GM12878 (cell line): ENCODE measurements around the gene ATOSB. TPM values are rescaled to one million over a fixed set of nuclear protein-coding genes. Genes with fewer than 3 reads are reported as not detected.
A peak's percentile ranks its signal among the peaks of the same experiment; 100 is the strongest.

ENCODE experiments used
- ATAC-seq: fragments of 200-7000 bp; cut with Tn5 transposase; 3 replicates; pipeline ENCODE4 v1.9.1; 2020; ENCODE audit warnings: mild to moderate bottlenecking, moderate library complexity
- BruUV-seq: library from RNA; stranded (reverse); fragments of 400-500 nt; replicated peaks from 2 replicates; lab custom pipeline; 2021; lab: Mats Ljungman, UMichigan
- CTCF ChIA-PET: fragments of 300-600 bp; sonication (Branson Sonifier 250); formaldehyde crosslinking; extraction: SDS; loops from one replicate; lab custom pipeline; 2021; ENCODE audit warnings: inconsistent platforms; lab: Yijun Ruan, JAX
- POLR2A ChIA-PET: fragments of 350-600 bp; formaldehyde crosslinking; extraction: SDS; loops from one replicate; lab custom pipeline; 2021; ENCODE audit warnings: inconsistent platforms; lab: Charles Lee
- RAD21 ChIA-PET: fragments of 300-600 bp; sonication (Branson Sonifier 250); formaldehyde crosslinking; loops from one replicate; lab custom pipeline; 2023; ENCODE audit warnings: antibody characterized with exemption; ENCODE audit not compliant: unreplicated experiment; lab: Charles Lee
- SMC1A ChIA-PET: fragments of 300-600 bp; sonication (Branson Sonifier 250); formaldehyde crosslinking; loops from one replicate; lab custom pipeline; 2023; ENCODE audit not compliant: unreplicated experiment, uncharacterized antibody; lab: Charles Lee
- DNase-seq: peaks from one replicate; pipeline ENCODE4 v3.0.0-alpha.2; 2011; ENCODE audit warnings: low read depth, low spot score
- FAIRE-seq: peaks from 3 replicates; lab custom pipeline; 2011; peaks lifted over from hg19 to GRCh38; lab: Jason Lieb, UNC
- H2AFZ ChIP-seq: 2 replicates; pipeline ENCODE4 v1.6.0; 2011; ENCODE audit warnings: low read depth, low read length, control low read depth; ENCODE audit not compliant: control insufficient read depth
- H3K27ac ChIP-seq: 2 replicates; pipeline ENCODE4 v1.5.1; 2011; ENCODE audit warnings: control low read depth; ENCODE audit not compliant: control insufficient read depth, insufficient read depth
- H3K27me3 ChIP-seq, 2 experiments: replicated peaks in 1 of 2; 2 replicates each; pipeline versions ENCODE4 v1.6.0 to v1.6.1; 2011; ENCODE audit warnings: low read length in 1 of 2; ENCODE audit not compliant: control insufficient read depth in 2 of 2, insufficient read depth in 2 of 2
- H3K36me3 ChIP-seq, 2 experiments: 2 replicates each; pipeline ENCODE4 v1.5.1; 2011; ENCODE audit warnings: low read length in 1 of 2; ENCODE audit not compliant: control insufficient read depth in 2 of 2, insufficient read depth in 2 of 2
- H3K4me1 ChIP-seq: 2 replicates; pipeline ENCODE4 v1.6.1; 2011; ENCODE audit warnings: mild to moderate bottlenecking, low read length, moderate library complexity, mixed read lengths; ENCODE audit not compliant: control insufficient read depth, insufficient read depth
- H3K4me2 ChIP-seq: 2 replicates; pipeline ENCODE4 v1.6.0; 2011; ENCODE audit warnings: control low read depth; ENCODE audit not compliant: control insufficient read depth, insufficient read depth
- H3K4me3 ChIP-seq: fragments of 200-600 bp; sonication (generic); 2 replicates; pipeline ENCODE4 v1.5.1; 2016
- H3K79me2 ChIP-seq: 2 replicates; pipeline ENCODE4 v1.6.0; 2011; ENCODE audit warnings: low read length; ENCODE audit not compliant: control insufficient read depth, insufficient read depth
- H3K9ac ChIP-seq: 2 replicates; pipeline ENCODE4 v1.8.0; 2011; ENCODE audit warnings: low read length, control low read depth, mixed read lengths; ENCODE audit not compliant: control insufficient read depth, insufficient read depth
- H3K9me3 ChIP-seq: replicated peaks from 3 replicates; pipeline ENCODE4 v1.5.1; 2011; ENCODE audit warnings: mild to moderate bottlenecking, low read length; ENCODE audit not compliant: control insufficient read depth, insufficient read depth
- H4K20me1 ChIP-seq: 2 replicates; pipeline ENCODE4 v1.6.0; 2011; ENCODE audit not compliant: control insufficient read depth, insufficient read depth
- CHD4 ChIP-seq: fragments of 200-600 bp; sonication (generic); IDR thresholded peaks from 2 replicates; pipeline ENCODE4 v1.6.1; 2016; ENCODE audit warnings: mild to moderate bottlenecking
- GABPA ChIP-seq: IDR thresholded peaks from 2 replicates; pipeline ENCODE4 v1.6.1; 2014; ENCODE audit warnings: antibody characterized with exemption, low read depth, mild to moderate bottlenecking, inconsistent platforms
- LARP7 ChIP-seq: fragments of 450-650 bp; IDR thresholded peaks from 2 replicates; pipeline ENCODE4 v1.6.1; 2017; ENCODE audit warnings: mild to moderate bottlenecking
- POLR2A ChIP-seq: IDR thresholded peaks from 2 replicates; pipeline ENCODE4 v1.6.1; 2011; ENCODE audit warnings: low read depth, mild to moderate bottlenecking, low read length
- POLR2AphosphoS5 ChIP-seq: IDR thresholded peaks from 2 replicates; pipeline ENCODE4 v1.6.1; 2011; ENCODE audit warnings: mild to moderate bottlenecking, low read length, inconsistent platforms
- POU2F2 ChIP-seq: IDR thresholded peaks from 3 replicates; pipeline ENCODE4 v1.6.1; 2011; ENCODE audit warnings: low read depth, mild to moderate bottlenecking, low read length, borderline replicate concordance
- WGBS: methylation state at CpG from one replicate; pipeline ENCODE4 v1.1.6; 2016; ENCODE audit warnings: low lambda C conversion rate; ENCODE audit not compliant: insufficient replicate concordance, insufficient coverage; ENCODE audit errors: missing lambda C conversion rate; 5-methylcytosine and 5-hydroxymethylcytosine counted together
- in situ Hi-C: fragments of 300-500 bp; cut with MboI; formaldehyde crosslinking; loops from 9 replicates; pipeline ENCODE4 v1.14.3; 2018; ENCODE audit warnings: mixed read lengths
- intact Hi-C: fragments of 100-400 bp; cut with micrococcal nuclease; formaldehyde crosslinking; loops from one replicate; pipeline ENCODE4 v1.14.2; 2022; ENCODE audit not compliant: unreplicated experiment
- polyA plus RNA-seq, 11 experiments: library from polyadenylated mRNA; depleted of rRNA in 4 of 11; unstranded in 6 of 11; stranded (reverse) in 5 of 11; fragments of >200 nt; fragmentation: Nextera tagmentation in 4 of 11; fragmentation: Illumina TruSeq in 1 of 11; extraction: Ambion mirVana in 4 of 11; extraction: Trizol in 1 of 11; gene quantifications; 1 replicate in 1 of 11; 2 replicates in 10 of 11; pipeline versions ENCODE4 v1.2.1 to v1.2.3, GENCODE V29; 2011 to 2016; ENCODE audit warnings: inconsistent platforms in 2 of 11, missing spikeins in 2 of 11, low read depth in 1 of 11
- total RNA-seq, 4 experiments: library from RNA; depleted of rRNA in 3 of 4; stranded (reverse); fragments of >200 nt in 3 of 4; fragmentation: Illumina TruSeq in 1 of 4; extraction: Trizol in 1 of 4; gene quantifications; 2 replicates each; pipeline versions ENCODE4 v1.2.1 to v1.2.3, GENCODE V29; 2013 to 2021
- TF ChIP-seq, protein P1 (sequence below): IDR thresholded peaks from 2 replicates; pipeline ENCODE4 v1.6.1; 2012; ENCODE audit warnings: low read length, inconsistent platforms
- TF ChIP-seq, protein P2 (sequence below): fragments of 150-350 bp; IDR thresholded peaks from 2 replicates; pipeline ENCODE4 v1.6.1; 2014; ENCODE audit warnings: mild to moderate bottlenecking, low read depth, low read length
- TF ChIP-seq, protein P3 (sequence below): IDR thresholded peaks from 2 replicates; pipeline ENCODE4 v1.6.1; 2011; ENCODE audit warnings: low read depth, mild to moderate bottlenecking, low read length, moderate library complexity, borderline replicate concordance; ENCODE audit errors: extremely low read depth
- TF ChIP-seq, protein P4 (sequence below): IDR thresholded peaks from 2 replicates; pipeline ENCODE4 v1.6.1; 2012; ENCODE audit warnings: low read depth, low read length, improper control_type of control experiment
- TF ChIP-seq, protein P5 (sequence below): IDR thresholded peaks from 2 replicates; pipeline ENCODE4 v1.6.1; 2012; ENCODE audit warnings: improper control_type of control experiment, low read depth, low read length; ENCODE audit not compliant: insufficient replicate concordance

ATOSB gene
- total and polyA plus RNA-seq, 10 of the 15 experiments (the other 5 are each of a cell fraction or from before 2014, with no cell fraction given): 0.60 to 5.4 (median 2.5) TPM

GRCh38 chr9:35056571-35057270 lies 58.9 kb downstream of the ATOSB start:
- Histone ChIP-seq H3K79me2 (no peaks in the 10 kb centered on the region; the same call in 1 of the 2 replicates), H2AFZ (no peak overlapping the region), H3K4me2 (no peak overlapping the region), H3K4me1 (no peaks in the 10 kb centered on the region), H3K36me3 (peaks cover 30 to 50% of the 10 kb centered on the region in 2 experiments), H3K27me3 (no peaks in the 10 kb centered on the region), H3K27ac (no peak overlapping the region), H3K9me3 (no peaks in the 10 kb centered on the region), H3K9ac (no peak overlapping the region), H4K20me1 (peaks cover 3% of the 10 kb centered on the region; the same call in 1 of the 2 replicates), H3K4me3 (no peak overlapping the region)
- in situ Hi-C loops (no loop called here), intact Hi-C loops (no loop called here)
- TF ChIP-seq, protein P1, sequence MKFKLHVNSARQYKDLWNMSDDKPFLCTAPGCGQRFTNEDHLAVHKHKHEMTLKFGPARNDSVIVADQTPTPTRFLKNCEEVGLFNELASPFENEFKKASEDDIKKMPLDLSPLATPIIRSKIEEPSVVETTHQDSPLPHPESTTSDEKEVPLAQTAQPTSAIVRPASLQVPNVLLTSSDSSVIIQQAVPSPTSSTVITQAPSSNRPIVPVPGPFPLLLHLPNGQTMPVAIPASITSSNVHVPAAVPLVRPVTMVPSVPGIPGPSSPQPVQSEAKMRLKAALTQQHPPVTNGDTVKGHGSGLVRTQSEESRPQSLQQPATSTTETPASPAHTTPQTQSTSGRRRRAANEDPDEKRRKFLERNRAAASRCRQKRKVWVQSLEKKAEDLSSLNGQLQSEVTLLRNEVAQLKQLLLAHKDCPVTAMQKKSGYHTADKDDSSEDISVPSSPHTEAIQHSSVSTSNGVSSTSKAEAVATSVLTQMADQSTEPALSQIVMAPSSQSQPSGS: no peak
- TF ChIP-seq POU2F2: peak; percentile 20; the same call in 1 of the 3 replicates
- TF ChIP-seq GABPA: no peak
- TF ChIP-seq CHD4: no peak
- TF ChIP-seq, protein P2, sequence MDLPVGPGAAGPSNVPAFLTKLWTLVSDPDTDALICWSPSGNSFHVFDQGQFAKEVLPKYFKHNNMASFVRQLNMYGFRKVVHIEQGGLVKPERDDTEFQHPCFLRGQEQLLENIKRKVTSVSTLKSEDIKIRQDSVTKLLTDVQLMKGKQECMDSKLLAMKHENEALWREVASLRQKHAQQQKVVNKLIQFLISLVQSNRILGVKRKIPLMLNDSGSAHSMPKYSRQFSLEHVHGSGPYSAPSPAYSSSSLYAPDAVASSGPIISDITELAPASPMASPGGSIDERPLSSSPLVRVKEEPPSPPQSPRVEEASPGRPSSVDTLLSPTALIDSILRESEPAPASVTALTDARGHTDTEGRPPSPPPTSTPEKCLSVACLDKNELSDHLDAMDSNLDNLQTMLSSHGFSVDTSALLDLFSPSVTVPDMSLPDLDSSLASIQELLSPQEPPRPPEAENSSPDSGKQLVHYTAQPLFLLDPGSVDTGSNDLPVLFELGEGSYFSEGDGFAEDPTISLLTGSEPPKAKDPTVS: no peak
- TF ChIP-seq, protein P3, sequence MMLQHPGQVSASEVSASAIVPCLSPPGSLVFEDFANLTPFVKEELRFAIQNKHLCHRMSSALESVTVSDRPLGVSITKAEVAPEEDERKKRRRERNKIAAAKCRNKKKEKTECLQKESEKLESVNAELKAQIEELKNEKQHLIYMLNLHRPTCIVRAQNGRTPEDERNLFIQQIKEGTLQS: no peak
- TF ChIP-seq, protein P4, sequence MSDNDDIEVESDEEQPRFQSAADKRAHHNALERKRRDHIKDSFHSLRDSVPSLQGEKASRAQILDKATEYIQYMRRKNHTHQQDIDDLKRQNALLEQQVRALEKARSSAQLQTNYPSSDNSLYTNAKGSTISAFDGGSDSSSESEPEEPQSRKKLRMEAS: no peak
- peak; percentile 20 for TF ChIP-seq POLR2A
- TF ChIP-seq LARP7: no peak
- TF ChIP-seq, protein P5, sequence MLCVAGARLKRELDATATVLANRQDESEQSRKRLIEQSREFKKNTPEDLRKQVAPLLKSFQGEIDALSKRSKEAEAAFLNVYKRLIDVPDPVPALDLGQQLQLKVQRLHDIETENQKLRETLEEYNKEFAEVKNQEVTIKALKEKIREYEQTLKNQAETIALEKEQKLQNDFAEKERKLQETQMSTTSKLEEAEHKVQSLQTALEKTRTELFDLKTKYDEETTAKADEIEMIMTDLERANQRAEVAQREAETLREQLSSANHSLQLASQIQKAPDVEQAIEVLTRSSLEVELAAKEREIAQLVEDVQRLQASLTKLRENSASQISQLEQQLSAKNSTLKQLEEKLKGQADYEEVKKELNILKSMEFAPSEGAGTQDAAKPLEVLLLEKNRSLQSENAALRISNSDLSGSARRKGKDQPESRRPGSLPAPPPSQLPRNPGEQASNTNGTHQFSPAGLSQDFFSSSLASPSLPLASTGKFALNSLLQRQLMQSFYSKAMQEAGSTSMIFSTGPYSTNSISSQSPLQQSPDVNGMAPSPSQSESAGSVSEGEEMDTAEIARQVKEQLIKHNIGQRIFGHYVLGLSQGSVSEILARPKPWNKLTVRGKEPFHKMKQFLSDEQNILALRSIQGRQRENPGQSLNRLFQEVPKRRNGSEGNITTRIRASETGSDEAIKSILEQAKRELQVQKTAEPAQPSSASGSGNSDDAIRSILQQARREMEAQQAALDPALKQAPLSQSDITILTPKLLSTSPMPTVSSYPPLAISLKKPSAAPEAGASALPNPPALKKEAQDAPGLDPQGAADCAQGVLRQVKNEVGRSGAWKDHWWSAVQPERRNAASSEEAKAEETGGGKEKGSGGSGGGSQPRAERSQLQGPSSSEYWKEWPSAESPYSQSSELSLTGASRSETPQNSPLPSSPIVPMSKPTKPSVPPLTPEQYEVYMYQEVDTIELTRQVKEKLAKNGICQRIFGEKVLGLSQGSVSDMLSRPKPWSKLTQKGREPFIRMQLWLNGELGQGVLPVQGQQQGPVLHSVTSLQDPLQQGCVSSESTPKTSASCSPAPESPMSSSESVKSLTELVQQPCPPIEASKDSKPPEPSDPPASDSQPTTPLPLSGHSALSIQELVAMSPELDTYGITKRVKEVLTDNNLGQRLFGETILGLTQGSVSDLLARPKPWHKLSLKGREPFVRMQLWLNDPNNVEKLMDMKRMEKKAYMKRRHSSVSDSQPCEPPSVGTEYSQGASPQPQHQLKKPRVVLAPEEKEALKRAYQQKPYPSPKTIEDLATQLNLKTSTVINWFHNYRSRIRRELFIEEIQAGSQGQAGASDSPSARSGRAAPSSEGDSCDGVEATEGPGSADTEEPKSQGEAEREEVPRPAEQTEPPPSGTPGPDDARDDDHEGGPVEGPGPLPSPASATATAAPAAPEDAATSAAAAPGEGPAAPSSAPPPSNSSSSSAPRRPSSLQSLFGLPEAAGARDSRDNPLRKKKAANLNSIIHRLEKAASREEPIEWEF: no peak
- TF ChIP-seq POLR2AphosphoS5: peak; percentile 55
- ChIA-PET RAD21 (interaction anchor here (1.3 kb wide), 1 partner anchor 157 kb away, joined by 4 read pairs; no protein-coding TSS in a partner anchor), CTCF (no interaction called here), POLR2A (no interaction called here), SMC1A (no interaction called here)
- DNase-seq: no peak
- 92% methylated on average over 9 of the region's 9 CpGs for WGBS
- no peak for FAIRE-seq
- peak; percentile 11; the same call in 2 of the 3 replicates for ATAC-seq
- BruUV-seq: no TSS peak
